T follicular helper cell (primary cell): ENCODE measurements around the gene FRMPD4.
"Not testable (repeated sequence)": the region's sequence is repeated elsewhere in the genome, so short reads cannot be mapped to it uniquely, and the experiment has no call there.

Source experiments
- DNase-seq: peaks from one replicate; pipeline ENCODE4 v3.0.0-alpha.2; 2020; ENCODE audit warnings: low read depth

FRMPD4 gene

DNA sequence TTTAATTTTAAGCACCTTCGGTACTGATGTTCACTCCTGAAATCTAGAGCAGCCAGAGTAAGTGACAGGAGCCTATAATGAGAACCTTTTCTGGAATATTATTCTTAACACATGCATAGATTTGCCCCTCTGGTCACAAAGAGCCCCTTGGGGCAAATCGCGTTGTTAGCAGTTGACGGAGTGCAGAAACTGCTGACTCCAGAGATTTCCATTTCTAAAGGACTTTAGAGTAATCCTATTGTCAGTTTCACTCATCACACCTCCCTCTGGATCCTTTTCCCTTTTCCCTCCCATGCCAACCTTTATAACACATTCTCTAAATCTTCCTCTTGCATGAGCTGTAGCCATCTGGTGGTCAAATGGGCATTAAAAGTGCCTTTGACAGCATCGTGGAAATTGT is 388.0 kb downstream of the FRMPD4 start:
- DNase-seq: no peak

DNA sequence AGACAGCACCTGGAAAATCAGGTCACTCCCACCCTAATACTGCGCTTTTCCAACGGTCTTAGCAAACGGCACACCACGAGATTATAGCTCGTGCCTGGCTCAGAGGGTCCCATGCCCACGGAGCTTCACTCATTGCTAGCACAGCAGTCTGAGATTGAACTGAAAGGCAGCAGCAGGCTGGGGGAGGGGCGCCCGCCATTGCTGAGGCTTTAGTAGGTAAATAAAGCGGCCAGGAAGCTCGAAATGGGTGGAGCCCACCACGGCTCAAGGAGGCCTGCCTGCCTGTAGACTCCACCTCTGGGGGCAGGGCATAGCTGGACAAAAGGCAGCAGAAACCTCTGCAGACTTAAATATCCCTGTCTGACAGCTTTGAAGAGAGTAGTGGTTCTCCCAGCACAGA is 399.8 kb downstream of the FRMPD4 start:
- not testable (repeated sequence) for DNase-seq

DNA sequence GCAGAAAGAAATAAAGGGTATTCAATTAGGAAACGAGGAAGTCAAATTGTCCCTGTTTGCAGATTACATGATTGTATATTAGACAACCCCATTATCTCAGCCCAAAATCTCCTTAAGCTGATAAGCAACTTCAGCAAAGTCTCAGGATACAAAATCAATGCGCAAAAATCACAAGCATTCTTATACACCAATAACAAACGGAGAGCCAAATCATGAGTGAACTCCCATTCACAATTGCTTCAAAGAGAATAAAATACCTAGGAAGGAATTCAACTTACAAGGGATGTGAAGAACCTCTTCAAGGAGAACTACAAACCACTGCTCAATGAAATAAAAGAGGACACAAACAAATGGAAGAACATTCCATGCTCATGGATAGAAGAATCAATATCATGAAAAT is 404.0 kb downstream of the FRMPD4 start:
- DNase-seq: not testable (repeated sequence)

DNA sequence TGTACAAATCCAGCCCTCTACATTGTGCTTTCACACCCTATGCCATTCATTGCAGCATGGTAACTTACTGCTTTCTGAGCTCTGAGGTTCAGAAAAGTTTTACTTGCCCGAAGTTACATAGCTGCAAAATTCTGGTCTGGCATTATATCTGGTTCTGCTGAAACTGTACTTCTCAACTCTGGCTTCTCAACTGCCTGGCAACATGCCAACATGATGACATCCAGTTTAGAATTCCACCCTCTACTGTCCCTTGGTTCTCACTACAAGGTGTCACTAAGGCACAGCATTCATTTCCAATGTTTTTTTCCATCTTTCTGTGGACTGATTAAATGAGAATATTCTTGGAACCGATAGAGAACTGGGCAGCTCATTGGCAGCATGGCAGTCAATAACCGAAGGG is 410.1 kb downstream of the FRMPD4 start:
- no peak for DNase-seq

DNA sequence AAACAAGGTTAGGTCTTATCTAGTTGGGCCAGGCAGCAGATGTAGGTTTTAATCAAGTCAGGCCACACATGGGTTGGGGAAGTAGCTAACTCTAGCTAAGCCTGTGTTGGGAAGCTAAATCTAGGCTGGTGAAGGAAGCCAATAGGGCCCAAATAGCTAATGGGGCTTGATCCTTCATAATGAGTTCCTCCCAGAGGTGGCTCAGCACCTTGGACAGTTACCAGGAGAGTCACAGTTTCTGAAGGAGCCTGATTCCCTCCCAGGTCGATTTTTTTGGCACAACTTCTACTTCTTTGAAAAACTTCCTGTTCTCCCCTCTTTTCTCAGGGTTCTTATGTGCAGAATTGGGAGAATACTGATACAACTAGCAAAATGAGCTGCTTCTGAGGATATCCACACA is 410.5 kb downstream of the FRMPD4 start:
- DNase-seq: no peak

DNA sequence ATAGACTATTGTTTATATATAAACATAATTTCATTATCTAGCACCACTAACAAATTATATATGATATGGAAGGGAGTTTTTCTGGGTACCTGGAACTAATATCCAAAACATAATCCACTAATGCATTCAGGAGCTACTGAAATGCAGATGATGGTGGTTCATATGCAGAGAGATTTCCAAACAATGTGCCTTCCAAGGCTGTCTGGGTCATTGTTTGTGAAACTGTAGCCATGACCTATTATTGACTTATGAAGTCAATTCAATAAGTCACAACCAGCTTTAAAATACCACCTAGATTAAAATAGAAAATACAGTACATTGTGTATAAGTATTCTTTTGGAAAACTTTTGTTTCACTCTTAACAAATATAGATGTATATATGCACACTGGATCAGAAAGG is 415.9 kb downstream of the FRMPD4 start:
- no peak for DNase-seq

DNA sequence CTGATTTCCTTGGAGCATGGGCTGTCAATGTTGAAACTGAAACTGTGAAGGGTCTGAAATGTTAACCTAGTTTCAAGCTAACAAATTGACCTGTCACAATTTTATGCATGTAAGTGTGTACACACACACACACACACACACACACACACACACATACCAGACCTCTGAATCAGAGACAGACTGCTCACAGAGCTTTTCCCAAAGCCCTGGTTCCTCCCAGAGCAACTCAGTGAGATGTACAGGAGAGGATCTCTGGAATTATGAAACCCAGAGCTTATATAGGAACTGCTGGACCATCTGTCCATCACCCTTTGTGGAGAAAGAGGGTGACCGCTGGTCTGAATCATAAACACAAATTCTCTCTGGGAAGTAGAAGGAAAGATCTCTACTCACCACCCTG is 424.8 kb downstream of the FRMPD4 start:
- DNase-seq: no peak

DNA sequence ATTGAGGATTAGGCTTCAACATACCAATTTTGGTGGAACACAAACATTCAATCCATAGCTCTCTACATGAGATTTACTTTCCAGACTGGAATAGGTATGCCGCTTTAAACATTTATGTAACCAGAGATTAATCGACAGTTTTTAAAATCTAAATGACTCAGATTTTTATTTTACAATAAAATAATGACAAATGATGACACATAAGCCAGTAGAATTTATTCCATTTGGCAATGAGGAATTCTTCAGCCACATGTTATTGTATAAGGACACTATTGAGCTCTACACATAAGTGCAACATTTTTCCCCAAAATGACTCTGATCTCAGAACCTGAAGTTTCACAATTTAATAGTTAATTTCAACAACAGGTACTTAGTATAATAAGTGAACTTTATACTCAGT is 425.9 kb downstream of the FRMPD4 start:
- no peak for DNase-seq

DNA sequence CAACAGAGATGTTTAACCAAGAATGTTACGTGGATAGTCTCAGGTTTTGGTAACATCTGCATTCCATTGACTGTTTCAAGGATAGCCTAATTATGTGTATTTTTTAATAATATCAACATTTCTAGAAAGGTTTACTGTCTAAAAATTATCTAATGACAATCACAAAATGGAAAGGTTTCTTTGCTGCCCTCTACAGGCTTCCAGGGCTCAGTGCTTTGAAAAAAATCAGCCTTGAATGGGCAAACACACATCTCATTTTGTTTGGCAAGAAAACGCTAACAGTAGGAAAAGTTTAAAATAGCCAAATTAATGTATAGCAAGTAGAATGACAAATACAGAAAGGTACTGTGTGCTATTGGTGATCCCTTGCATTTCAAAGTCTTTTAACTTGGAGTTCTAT is 429.6 kb downstream of the FRMPD4 start:
- no peak for DNase-seq

DNA sequence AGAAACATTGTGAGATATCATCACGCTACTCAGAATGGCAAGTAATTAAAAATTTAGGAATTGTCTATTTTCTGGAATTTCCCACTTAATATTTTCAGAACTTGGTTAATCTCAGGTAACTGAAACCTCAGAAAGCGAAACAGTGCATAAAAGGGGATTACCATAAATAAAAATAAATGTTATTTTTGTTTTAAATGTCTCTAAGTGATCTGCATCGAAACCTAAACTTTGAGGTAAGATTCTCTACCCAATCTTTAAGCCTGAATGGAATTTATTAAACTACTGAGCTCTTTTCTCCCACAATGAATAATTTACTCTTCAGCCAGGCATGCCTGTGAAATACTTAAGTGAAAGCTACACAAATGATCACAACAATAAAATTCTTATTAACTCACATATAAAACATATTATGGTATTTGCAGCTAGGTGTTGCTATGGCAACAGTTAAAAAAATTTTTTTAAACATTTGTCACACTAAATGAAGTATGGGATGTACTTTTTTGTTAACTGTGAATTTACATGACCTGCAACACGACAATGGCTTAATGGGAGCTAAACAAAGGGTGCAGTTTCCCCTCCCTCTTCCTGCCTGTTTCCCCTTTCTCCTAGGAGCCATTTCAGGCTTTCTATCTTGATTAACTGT is 432.7 kb downstream of the FRMPD4 start:
- no peak for DNase-seq

DNA sequence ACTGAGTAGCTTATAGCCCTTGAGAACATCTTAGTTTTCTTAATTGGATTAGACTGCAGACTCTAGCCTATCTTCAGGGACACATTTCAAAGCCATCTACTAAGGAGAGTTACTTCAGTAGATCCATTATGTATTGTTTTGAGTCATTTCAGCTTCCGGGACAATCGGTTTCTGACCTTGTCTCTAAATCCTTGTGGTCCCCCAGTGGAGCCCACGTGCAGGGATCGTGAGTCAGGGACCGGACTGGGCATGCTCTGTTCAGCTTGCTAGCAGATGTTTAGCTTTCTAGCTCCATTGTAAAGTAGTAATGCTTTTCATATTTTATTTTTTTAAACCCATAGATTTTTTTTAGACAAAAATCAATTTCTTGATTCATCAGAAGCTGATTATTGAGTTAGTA is 441.0 kb downstream of the FRMPD4 start:
- DNase-seq: no peak

DNA sequence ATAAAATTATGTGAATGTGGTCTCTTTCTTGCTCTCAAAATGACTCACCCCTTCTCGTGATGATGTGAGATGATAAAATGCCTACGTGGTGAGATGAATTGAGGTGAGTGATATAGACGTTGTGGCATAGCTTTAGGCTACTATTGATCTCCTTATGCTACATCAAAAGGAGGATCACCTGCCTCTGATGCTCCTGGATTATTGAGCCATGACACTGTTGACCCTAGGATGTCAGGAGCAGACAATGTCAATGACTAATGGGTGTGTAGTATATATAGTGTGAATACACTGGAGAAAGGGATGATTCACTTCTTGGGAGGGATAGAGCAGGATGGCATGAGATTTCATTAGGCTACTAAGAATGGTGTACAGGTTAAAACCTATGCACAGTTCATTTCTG is 442.3 kb downstream of the FRMPD4 start:
- no peak for DNase-seq

DNA sequence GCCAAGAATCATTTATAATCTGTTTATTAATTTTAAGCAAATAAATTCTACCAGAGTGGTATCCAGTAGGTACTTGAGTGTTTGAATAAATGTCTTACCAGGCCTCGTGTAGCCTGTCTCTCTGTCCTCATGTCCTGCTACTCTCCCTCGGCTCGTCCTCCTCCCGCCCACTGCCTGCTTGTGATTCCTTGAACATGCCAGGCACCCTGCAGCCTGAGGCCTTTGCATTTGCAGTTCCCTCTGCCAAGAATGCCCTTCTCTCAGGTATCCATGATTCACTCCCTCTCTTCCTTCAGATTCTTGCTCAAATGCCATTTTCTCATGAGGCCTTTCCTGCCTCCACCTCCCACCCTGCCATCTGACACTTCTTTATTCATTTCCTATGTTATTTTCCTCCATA is 443.3 kb downstream of the FRMPD4 start:
- DNase-seq: no peak

DNA sequence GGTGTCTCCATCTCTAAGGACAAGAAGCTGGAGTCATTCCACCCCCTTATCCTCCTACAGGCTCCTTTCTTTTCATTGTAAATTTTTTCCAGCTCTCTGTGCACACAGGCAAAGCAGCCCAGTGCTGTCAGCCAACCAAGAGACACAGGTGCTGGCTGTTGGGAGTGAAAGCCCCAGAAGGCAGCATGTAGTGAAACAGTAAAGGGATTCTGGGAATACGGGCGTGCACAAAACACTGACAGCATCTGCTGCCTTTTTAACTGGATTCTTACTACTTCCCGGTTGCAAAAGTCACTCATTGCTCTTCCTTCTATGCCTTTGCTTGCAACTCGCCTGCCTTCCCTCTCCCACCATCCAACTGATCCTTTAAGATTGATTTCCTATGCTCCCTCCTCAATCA is 444.4 kb downstream of the FRMPD4 start:
- DNase-seq: no peak

DNA sequence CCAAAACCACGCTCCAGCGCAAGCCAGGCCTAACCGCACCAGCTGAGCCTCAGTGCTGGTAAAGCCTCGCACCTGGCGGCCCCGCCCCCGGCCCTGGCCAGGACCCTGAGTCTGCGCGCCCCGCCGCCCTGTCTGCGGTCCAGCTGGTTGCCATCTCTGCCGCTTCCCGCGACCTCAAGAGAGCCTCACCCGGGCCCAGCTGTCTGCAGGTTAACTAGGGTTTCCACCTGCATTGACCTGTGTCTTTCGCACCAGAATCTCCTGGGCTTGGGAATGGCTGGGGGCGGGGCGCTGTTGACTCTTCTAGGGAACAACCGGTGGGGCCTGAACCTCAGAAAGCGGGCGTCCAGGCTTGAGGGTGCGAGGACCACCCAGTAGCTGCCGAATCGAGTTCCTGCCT is 445.3 kb downstream of the FRMPD4 start:
- no peak for DNase-seq

DNA sequence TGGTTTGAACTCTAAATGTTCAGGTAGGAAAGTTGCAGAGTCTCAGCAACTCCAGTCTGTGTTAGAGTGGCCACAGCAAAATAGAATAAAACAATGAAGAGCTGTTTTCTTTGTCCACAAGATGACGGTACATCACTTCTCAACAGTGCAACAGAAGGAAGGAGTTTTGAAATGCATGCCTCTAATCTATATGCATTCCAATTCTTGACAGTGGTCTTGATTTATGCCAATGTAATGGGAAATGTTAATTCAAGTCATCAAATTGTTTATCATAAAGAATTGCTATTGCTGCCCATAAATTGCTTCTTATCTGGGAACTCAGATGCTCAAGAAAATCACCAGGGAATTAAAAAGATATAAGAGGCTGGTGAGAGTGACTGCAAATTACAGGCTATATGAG is 457.4 kb downstream of the FRMPD4 start:
- DNase-seq: no peak

DNA sequence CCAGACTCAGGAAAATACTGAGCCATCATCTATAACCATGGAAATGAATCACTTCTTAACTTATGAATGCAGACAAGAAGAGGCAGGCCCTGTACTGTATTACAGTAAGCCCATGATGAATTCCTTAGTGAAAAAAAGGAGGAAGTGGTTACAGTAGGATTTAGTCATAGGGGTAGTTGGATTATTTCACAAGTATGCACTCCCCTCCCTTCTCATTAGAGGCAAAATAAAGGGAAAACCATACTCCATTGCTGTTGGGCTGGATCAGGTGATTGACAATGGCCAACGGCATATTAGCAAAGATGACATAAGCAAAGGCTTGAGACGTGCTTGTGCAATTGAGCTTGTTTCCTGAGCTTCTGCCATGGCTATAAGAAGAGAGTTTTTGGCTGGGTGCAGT is 471.8 kb downstream of the FRMPD4 start:
- DNase-seq: no peak

DNA sequence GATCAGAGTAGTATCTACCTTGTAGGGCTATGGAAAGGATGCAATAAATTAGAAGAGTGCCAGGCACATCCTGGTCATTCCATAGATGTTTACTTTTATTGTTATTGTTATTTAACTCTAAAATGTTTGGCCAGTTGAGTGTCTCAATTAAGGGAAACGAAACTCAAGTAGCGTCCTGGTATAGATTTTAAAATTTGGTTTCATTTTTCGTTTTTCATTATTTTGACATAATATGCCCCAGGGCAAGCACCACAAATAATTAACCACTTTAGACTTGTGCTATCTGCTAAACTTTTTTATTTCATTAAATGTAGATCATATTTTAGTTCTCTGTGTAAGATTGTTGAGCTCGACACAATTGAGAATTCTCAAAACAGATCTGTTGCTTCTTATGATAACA is 473.2 kb downstream of the FRMPD4 start:
- no peak for DNase-seq

DNA sequence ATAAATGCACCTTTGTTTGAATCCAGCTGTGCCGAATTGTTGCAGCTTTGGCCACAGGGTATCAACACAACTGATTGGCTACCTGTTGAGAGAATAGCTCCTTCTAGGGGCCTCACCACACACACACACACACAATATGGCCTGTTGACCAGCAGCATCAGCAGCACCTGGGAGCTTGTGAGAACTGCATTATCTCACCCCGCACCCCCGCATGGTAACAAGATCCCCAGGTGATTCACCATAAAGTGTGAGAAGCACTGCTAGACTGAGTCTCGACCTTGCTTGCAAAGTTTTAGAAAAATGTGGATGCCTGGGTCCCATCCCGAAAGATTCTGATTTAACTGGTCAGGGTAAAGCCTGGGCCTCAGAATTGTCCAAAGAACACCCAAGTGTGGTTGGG is 476.0 kb downstream of the FRMPD4 start:
- no peak for DNase-seq

DNA sequence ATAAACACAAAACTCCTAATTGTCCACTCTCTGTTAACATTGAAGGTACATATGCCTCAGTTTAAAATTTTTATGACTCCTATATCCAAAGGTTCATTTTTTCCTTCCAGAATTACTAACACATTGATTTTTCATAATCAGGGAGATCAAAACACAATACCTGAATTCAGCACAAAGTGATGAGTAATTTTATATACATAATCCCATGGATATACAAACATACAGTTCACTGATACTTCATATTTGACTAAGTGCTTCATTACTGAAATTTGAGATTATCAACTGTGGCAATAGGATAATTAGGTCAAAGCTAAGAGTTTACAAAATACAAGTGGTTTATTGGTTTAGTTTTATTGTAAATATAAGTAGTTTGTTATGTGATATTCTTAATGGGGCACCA is 476.8 kb downstream of the FRMPD4 start:
- no peak for DNase-seq

DNA sequence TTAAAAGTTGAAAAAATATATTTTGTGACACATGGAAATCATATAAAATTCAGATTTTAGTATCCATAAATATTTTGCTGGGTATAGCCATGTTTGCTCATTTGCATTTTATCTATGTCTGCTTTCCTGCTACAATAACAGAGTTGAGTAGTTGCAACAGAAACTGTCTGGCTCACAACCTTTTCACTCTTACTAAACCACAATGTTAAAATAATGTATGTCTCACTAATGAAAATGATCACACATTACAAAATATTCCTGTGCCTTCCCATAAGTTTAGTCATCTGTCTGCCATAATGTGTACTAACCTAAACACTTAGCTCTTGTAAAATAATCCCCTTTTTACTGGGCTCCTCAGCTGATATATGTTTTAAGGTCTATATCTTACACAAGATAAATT is 479.0 kb downstream of the FRMPD4 start:
- no peak for DNase-seq

DNA sequence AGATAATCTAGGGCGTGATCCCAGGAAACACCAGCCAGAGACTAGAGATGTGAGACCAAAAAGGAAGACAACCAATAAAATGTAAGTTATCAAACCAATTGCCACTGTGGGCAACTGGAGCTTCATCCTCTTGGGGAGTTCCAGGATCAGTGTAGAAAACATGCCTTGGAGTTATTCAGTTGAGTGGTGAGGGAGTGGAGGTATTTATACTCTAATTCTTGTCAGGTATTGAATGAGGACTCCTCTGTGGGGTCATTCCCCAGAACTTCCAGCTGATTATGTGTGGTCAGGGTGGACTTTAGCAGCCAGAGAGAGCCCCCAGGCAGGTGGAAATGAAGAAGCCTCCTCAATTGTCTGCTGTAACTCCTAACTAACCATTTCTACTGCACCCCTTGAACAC is 509.0 kb downstream of the FRMPD4 start:
- DNase-seq: no peak

DNA sequence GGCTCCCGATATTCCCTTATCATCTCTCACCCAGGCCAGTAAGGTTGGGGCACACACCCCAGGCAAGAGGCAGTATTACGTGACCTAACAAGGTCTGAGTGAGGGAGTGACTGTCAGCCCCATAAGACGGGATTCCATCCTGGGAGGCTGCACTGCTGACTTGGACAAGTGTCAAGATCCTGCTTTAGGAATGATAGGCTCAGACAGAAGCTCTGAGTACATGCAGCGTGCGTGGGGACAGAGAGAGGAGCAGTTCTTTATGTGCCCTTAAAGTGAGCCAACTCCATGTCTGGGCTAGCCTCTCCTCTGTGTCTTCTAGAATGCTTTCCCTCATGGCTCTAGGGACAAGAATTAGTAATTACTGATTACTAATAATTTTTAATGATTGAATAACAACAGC is 510.7 kb downstream of the FRMPD4 start:
- no peak for DNase-seq

DNA sequence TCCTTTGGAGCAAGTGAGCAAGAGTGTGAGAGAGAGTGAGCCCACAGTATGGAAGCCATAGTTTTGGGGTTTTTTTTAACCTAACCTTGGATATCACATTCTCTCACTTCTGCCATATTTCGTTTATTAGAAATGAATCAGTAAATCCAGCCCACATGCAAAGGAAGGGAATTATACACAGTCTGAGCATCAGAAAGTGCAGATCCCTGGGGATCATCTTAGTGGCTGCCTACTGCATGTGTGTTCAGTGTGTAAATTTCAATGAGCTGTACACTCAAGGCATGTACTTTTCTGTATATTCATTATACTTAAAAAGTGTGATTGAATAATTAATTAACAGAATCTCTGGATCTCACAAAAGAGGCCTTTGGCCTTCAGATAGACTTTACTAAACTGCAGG is 519.2 kb downstream of the FRMPD4 start:
- DNase-seq: no peak

DNA sequence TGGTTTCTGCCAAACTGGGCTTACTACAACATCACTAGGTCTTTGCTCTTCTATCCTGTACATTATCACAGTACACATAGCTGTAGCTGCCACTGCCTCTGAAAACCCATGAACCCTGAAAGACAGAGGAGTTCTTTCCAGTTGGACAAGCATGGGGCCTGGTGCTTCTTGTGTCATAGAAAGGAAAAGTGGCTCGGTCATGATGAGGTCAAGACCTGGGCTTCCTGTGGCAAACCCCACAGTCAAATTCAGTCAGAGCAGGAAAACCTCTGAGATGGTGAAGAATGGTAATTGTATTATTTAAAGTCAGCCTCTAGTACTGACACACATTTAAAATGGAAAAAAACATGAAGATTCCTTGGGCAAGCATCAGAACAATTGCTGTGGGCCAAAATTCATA is 519.6 kb downstream of the FRMPD4 start:
- no peak for DNase-seq
